Smooth muscle cell of the brain vasculature (primary cell): Measurements from ENCODE around the gene ZFYVE9.
"Not testable (repeated sequence)": the region's sequence is repeated elsewhere in the genome, so short reads cannot be mapped to it uniquely, and the experiment has no call there.

ENCODE experiments used
- DNase-seq: peaks from one replicate; pipeline ENCODE4 v3.0.0-alpha.2; 2012; ENCODE audit warnings: low read depth, low spot score

The ZFYVE9 gene, protein sequence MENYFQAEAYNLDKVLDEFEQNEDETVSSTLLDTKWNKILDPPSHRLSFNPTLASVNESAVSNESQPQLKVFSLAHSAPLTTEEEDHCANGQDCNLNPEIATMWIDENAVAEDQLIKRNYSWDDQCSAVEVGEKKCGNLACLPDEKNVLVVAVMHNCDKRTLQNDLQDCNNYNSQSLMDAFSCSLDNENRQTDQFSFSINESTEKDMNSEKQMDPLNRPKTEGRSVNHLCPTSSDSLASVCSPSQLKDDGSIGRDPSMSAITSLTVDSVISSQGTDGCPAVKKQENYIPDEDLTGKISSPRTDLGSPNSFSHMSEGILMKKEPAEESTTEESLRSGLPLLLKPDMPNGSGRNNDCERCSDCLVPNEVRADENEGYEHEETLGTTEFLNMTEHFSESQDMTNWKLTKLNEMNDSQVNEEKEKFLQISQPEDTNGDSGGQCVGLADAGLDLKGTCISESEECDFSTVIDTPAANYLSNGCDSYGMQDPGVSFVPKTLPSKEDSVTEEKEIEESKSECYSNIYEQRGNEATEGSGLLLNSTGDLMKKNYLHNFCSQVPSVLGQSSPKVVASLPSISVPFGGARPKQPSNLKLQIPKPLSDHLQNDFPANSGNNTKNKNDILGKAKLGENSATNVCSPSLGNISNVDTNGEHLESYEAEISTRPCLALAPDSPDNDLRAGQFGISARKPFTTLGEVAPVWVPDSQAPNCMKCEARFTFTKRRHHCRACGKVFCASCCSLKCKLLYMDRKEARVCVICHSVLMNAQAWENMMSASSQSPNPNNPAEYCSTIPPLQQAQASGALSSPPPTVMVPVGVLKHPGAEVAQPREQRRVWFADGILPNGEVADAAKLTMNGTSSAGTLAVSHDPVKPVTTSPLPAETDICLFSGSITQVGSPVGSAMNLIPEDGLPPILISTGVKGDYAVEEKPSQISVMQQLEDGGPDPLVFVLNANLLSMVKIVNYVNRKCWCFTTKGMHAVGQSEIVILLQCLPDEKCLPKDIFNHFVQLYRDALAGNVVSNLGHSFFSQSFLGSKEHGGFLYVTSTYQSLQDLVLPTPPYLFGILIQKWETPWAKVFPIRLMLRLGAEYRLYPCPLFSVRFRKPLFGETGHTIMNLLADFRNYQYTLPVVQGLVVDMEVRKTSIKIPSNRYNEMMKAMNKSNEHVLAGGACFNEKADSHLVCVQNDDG (N-terminal part only)

DNA sequence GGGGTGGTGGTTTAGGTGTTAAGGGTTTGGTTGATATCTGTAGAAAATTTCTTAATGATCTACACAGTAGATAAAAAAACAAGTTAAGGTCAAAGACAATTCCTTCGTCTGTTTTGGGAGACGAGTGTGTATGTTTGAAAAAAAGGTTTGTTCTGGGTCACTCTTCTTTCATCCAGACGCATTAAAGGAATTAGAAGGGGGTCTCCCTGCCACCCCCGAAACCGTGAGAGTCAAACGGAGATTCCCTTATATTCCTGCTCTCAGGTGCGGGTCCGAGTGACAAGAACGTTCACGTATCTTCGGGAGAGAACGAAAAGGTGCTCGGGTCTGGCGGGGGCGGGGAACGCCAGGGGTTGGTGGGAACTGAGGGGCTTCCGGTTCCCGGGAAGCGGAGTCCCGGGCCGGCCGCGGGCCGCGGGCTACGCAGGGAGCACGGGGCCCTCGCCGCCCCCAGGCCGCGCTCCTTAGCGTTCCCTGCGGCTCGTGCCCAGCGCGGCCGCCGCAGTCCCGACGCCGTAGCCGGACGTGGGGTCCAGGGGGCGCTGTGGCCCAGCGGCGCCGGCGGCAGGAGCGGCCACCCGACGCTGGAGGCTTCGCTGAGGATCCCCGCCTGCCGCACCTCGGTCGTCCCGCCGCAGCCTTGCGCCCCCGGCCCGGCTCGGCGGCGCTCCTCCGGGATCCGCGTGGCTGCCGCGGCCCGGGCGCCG is at the start of gene ZFYVE9:
Gene ZFYVE9 (plus strand): TSS at position 577 of the 707 bp plus-strand sequence. CDS start 91,118 bp downstream, outside the sequence.
- DNase-seq, result no peak

GRCh38 chr1:52094300-52094699 is 47.6 kb upstream of the ZFYVE9 start:
- DNase-seq, result not testable (repeated sequence)

DNA sequence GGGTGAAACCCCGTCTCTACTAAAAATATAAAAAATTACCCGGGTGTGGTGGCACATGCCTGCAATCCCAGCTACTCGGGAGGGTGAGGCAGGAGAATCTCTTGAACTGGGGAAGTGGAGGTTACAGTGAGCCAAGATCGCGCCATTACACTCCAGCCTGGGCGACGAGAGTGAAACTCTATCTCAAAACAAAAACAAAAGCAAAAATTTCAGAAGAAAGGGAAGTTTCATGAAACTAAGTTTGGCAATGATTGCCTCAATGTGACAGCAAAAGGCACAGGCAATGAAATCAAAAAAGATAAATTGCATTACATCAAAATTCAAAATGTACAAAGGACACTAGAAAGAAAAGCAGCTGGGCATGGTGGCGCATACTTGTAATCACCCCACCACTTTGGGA is 45.7 kb upstream of the ZFYVE9 start:
- DNase-seq, result no peak

DNA sequence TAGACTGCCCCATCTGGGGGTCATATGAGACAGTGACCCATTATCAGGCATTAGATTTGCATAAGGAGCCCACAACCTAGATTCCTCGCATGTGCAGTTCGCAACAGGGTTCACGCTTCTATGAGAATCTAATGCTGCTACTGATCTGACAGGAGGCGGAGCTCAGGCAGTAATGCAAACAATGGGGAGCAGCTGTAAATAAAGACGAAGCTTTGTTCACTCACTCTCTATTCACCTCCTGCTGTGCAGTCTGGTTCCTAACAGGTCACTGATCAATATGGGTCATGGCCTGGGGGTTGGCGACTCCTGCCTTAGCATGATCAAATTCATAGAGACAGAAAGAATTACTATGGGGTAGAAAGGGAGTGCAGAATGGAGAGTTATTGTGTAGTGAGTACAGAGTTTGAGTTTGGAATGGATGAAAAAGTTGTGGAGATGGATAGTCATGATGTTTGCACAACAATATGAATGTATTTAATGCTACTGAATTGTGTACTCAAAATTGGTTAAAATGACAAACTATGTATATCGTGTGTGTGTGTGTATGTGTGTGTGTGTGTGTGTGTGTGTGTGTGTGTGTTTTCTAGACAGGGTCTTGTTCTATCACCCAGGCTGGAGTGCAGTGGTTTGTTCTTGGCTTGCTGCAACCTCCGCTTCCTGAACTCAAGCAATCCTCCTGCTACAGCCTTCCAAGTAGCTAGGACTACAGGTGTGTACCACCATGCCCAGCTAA is 43.6 kb upstream of the ZFYVE9 start:
- no peak for DNase-seq

GRCh38 chr1:52102336-52103013 is 39.4 kb upstream of the ZFYVE9 start:
- no peak for DNase-seq

DNA sequence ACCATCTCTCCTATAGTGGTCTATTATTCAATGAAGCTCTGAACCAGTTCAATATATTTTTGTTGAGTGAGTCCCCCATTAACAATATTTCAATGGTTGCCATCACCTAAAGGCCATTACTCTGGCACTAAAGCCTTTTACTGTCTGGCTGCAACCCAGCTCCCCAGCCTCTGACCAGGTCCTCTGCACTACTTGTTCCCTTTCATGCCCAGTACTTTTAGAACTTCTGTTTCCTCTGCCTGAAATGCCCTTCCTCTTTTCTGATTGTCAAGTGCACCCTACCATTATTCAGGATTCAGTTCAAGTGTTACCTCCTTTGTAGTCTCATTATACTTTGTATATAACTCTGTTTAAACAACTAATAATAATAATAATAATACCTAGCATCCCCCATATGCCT is 30.4 kb upstream of the ZFYVE9 start:
- DNase-seq, result no peak

GRCh38 chr1:52112489-52112888 is 29.4 kb upstream of the ZFYVE9 start:
- no peak for DNase-seq

- DNase-seq, result no peak
Observed at GRCh38 chr1:52119301-52120079, 22.4 kb upstream of the ZFYVE9 start.

- DNase-seq, result no peak
Observed at GRCh38 chr1:52122384-52122783, 19.5 kb upstream of the ZFYVE9 start.

DNA sequence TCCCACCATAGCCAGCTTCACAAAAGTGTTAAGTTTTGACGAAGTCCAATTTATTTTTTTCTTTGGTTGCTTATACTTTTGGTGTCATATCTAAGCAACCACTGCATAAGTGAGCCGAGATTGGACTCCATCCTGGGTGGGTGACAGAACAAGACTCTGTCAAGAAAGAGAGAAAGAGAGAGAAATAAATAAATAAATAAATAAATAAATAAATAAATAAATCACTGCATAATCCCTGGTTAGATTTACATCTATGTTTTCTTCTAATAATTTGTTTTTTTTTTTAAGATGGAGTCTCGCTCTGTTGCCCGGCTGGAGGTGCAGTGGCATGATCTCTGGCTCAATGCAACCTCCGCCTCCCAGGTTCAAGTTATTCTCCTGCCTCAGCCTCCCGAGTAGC is 18.3 kb upstream of the ZFYVE9 start:
- DNase-seq, result no peak

DNA sequence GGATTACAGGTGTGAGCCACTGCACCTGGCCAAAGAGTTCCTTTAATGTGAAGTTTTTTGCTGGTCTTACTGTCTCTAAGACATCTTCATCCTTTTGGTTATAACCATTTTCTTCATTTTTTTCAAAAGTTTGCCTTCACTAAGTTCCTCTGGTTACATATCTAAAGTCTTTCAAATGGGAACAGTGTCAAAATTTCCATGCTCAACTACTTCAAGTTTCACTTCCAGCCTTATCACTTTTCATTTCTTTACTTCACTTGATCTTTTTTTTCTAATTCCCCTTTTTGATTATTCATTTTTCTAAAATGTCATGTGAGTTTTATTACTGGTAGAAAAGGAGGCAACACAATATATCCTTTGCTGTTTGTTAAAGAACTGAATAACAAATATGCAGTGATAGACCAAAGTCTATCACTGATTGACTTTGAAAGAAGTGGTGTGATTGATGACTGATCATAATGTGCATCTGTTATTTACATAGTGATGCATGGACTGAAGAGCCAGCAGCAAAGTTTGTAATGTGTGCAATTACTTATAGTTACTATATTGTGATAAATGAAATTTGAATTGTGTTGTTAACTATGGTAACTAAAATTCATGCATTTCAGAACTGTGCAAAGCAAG is 16.0 kb upstream of the ZFYVE9 start:
- no peak for DNase-seq

- no peak for DNase-seq
Observed at GRCh38 chr1:52127181-52128180, 14.4 kb upstream of the ZFYVE9 start.

DNA sequence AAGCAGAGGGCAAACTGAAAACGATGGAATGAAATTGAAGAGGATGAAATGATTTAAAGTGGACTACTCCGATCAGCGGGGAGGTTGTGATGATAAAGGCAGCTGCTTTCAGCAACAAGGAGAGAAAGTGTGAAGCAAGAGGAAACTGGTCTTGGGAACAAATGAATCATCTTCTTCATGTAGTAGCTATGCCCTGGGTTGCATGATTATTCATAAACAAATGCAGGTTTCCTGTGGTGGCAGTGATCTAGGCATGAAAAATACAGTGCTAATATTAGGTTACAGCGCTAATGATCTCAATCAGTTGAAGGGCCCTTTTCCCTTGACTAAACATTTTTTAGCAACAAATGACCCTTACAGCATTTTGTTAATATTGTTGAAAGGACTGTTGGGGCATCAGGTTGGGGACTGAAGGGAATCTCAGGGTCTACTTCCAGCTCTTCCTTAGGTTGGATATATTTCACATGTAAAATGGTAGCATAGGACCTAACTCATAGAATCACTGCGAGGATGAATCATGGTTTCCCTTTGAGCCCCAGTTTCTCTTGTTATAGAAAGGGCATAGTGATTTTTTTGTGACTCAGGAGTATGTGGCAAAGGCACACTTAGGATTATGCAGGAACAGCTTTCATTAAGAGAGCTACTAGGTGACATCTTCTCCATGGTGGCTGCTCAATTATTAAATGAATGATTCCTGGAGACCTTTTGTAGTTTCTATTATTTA is 1.9 kb upstream of the ZFYVE9 start:
- peak; percentile 53 for DNase-seq

- DNase-seq, result no peak
Observed at GRCh38 chr1:52140633-52141512, 1.0 kb upstream of the ZFYVE9 start.

DNA sequence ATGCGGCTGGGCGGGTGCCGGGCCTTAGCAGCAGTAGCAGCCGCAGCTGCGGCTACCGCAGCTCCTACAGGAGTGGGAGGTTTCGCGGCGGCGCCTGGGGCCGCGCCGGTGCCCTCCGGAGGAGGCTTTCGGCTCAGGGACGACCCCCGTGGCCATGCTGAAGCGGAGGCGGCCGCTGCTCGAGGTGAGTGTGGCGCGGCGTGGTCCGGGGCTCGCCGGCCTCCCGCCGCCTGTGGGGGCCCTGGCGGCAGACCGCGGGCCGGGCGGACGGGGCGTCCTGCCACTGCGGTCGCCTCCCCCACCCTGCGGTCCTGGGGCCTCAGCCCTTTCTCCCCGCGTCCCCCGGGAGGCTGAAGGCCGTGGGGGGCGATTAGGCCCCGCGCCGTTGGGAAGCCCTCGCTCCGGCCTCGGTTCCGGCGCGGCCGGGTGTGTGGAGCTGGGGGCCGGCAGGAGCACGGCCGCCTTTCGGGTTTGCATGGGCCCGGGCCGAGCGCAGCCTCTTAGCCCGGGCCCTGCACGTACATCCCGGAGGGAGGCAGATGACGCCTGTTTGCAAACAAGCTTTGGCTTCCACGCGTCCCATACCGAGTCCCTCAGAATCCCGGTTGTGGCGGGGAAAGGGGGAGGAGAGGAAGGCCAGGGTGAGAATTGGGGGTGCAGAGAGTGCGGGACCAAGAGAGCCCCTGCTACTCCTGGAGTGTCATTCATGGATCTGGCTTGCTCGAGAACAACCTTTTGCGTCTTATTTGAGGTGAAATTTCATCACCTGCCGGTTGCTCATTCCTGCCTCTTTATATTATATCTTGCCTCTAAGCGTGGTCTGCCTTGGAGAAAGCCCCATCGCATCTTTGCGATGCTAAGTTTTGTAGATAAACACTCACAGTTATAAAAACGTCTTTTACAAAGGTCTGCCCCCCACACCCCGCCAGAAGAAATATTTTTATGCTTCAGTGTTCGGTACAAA is 613 bp downstream of the ZFYVE9 start:
- no peak for DNase-seq
